KMS-11 (cell line): ENCODE measurements around the gene HEY2.

Experiments used
- H2AFZ ChIP-seq: fragments of 200-600 bp; sonication (generic); 2 replicates; pipeline ENCODE4 v1.6.1; 2016; ENCODE audit warnings: antibody characterized with exemption, mixed run types, low read depth
- H3K27ac ChIP-seq: fragments of 200-600 bp; sonication (generic); 2 replicates; pipeline ENCODE4 v1.6.1; 2016; ENCODE audit warnings: mild to moderate bottlenecking, mixed run types
- H3K27me3 ChIP-seq: fragments of 200-600 bp; sonication (generic); 2 replicates; pipeline ENCODE4 v1.6.1; 2017; ENCODE audit warnings: mild to moderate bottlenecking, low read depth, mixed run types, moderate library complexity; ENCODE audit not compliant: insufficient read depth
- H3K36me3 ChIP-seq: fragments of 200-600 bp; sonication (generic); 2 replicates; pipeline ENCODE4 v1.6.1; 2017; ENCODE audit warnings: mild to moderate bottlenecking, mixed run types; ENCODE audit not compliant: insufficient read depth
- H3K4me1 ChIP-seq: fragments of 200-600 bp; sonication (generic); 2 replicates; pipeline ENCODE4 v1.6.1; 2016; ENCODE audit warnings: mild to moderate bottlenecking, low read depth, mixed run types; ENCODE audit not compliant: poor library complexity, severe bottlenecking
- H3K4me2 ChIP-seq: fragments of 200-600 bp; sonication (generic); 2 replicates; pipeline ENCODE4 v1.7.0; 2016; ENCODE audit warnings: mild to moderate bottlenecking, mixed run types
- H3K4me3 ChIP-seq: fragments of 200-600 bp; sonication (generic); IDR thresholded peaks from 2 replicates; pipeline ENCODE4 v1.6.1; 2017; ENCODE audit warnings: low read depth, low read length, mixed read lengths; ENCODE audit not compliant: insufficient read depth
- H3K79me2 ChIP-seq: fragments of 200-600 bp; sonication (generic); 2 replicates; pipeline ENCODE4 v1.6.1; 2016; ENCODE audit warnings: low read depth, mixed run types; ENCODE audit not compliant: insufficient read depth
- H3K9ac ChIP-seq: fragments of 200-600 bp; sonication (generic); 2 replicates; pipeline ENCODE4 v1.6.1; 2016; ENCODE audit warnings: mild to moderate bottlenecking, mixed run types
- H4K20me1 ChIP-seq: fragments of 200-600 bp; sonication (generic); 2 replicates; pipeline ENCODE4 v1.6.1; 2016; ENCODE audit warnings: mild to moderate bottlenecking, mixed run types; ENCODE audit not compliant: insufficient read depth
- TF ChIP-seq, protein P1 (sequence below): fragments of 200-600 bp; sonication (generic); conservative IDR thresholded peaks from 2 replicates; pipeline ENCODE4 v1.6.1; 2017; ENCODE audit warnings: low read depth, mild to moderate bottlenecking, antibody characterized with exemption, low read length, moderate library complexity, mixed read lengths

HEY2 gene

DNA sequence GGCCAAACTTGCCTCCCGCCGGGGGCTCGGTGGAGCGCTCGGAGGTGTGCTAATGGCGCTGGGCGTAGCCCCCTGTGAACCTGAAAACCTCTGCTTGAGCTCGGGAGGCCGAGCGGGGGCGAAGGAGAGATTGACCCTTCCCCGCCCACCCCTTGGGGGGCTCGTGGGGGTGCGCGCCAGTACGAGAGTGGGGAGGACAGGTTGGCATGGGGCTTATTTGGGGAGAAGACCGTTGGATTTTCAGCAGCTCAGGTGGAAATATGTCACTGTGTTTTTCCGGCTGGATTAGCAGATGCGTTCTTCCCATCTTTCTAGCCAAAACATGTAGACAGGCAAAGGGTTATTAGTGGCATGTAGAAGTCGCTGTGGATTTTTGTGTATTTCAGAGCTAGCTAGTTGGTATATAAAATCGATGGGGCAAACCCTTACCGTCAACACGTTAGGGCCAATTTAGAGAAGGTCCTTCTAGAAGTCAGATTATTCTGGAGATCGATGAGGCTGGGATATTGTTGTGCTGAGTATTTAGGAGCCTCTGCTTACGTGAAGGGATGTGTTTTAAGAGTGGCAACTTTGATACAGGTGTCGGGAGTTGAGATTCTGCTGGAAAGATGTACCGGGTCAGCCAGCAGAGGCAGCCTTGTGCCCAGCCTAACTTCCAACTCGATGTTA lies 41.9 kb downstream of the HEY2 start:
- H4K20me1 ChIP-seq, result no peaks in the 10 kb centered on the region
- H3K27ac ChIP-seq, result no peak overlapping the region
- no peak overlapping the region for H3K4me3 ChIP-seq
- H3K9ac ChIP-seq, result peak overlapping the region; percentile 47; the same call in 1 of the 2 replicates
- H3K36me3 ChIP-seq, result no peaks in the 10 kb centered on the region
- H3K27me3 ChIP-seq, result no peaks in the 10 kb centered on the region
- TF ChIP-seq, protein P1, sequence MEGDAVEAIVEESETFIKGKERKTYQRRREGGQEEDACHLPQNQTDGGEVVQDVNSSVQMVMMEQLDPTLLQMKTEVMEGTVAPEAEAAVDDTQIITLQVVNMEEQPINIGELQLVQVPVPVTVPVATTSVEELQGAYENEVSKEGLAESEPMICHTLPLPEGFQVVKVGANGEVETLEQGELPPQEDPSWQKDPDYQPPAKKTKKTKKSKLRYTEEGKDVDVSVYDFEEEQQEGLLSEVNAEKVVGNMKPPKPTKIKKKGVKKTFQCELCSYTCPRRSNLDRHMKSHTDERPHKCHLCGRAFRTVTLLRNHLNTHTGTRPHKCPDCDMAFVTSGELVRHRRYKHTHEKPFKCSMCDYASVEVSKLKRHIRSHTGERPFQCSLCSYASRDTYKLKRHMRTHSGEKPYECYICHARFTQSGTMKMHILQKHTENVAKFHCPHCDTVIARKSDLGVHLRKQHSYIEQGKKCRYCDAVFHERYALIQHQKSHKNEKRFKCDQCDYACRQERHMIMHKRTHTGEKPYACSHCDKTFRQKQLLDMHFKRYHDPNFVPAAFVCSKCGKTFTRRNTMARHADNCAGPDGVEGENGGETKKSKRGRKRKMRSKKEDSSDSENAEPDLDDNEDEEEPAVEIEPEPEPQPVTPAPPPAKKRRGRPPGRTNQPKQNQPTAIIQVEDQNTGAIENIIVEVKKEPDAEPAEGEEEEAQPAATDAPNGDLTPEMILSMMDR, result peak; percentile 33
- H3K79me2 ChIP-seq, result no peaks in the 10 kb centered on the region
- peak overlapping the region; percentile 73 for H2AFZ ChIP-seq
- peaks cover 14% of the 10 kb centered on the region for H3K4me1 ChIP-seq
- peak overlapping the region; percentile 68 for H3K4me2 ChIP-seq

DNA sequence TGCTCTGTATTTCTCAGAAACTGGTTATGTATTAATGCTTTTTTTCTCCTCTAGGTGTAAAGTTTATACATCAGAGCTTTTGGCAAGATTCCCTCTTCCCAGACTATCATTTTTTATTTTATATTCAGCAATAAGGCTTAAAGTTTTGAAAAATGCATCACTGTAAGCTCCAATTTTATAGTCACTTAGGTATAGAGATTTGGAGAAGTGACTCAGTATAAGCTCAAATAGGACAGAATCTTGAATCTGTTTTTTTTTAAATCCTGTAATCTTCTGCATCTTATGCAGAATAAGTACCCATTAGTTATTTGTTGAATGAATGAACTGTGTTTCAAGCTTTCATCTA lies 42.4 kb downstream of the HEY2 start:
- Histone ChIP-seq H3K27ac (no peak overlapping the region), H4K20me1 (no peaks in the 10 kb centered on the region), H3K4me3 (no peak overlapping the region), H2AFZ (peak overlapping the region; percentile 73; the same call in 1 of the 2 replicates), H3K9ac (0 out of 2 replicates have a peak overlapping the region, but pooled peaks have one; percentile 47), H3K36me3 (no peaks in the 10 kb centered on the region), H3K4me1 (peaks cover 14% of the 10 kb centered on the region), H3K4me2 (peak overlapping the region; percentile 68), H3K27me3 (no peaks in the 10 kb centered on the region), H3K79me2 (no peaks in the 10 kb centered on the region)
- TF ChIP-seq, protein P1, result peak; percentile 1; the same call in 1 of the 2 replicates

DNA sequence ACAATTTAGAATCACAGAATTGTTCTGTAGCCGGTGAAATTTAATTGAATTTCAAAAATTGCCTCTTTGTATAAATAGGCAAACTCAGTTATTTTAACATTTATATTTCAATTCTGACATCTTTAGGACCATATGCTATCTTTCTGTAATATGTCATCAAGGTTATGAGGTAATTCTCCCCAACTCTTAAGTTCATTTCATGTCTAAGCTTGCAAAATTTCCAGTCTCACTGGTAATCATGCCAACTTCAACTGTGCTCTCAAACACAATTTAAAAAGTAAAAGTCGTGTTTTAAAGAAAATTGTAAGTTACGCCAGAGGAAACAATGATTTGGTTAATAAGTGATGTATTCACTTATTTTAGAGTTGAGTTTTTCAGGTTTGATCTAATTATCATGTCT lies 42.7 kb downstream of the HEY2 start:
- Histone ChIP-seq H3K79me2 (no peaks in the 10 kb centered on the region), H3K27ac (no peak overlapping the region), H3K4me2 (peak overlapping the region; percentile 68; the same call in 1 of the 2 replicates)

DNA sequence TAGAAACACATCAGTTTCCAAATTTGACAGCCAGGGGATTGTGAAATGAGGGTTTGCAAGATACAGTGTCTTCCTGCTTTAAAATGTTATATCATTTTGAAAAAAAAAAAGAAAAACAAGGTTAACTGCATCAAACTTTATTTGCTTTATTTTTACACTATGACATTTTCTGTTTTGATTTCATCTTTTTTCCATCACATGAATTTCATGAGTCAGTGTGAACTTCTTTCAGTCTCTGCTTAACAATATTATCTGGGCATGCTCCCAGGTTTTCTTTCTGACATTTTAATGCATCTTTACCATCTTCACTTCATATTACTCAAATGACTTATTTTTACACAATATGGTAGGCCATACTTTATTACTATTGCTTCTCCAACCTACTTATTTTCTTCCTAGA lies 43.2 kb downstream of the HEY2 start:
- Histone ChIP-seq H3K9ac (no peak overlapping the region), H2AFZ (no peak overlapping the region), H3K79me2 (no peaks in the 10 kb centered on the region), H3K27ac (no peak overlapping the region), H4K20me1 (no peaks in the 10 kb centered on the region), H3K27me3 (no peaks in the 10 kb centered on the region), H3K36me3 (no peaks in the 10 kb centered on the region), H3K4me1 (peaks cover 14% of the 10 kb centered on the region), H3K4me3 (no peak overlapping the region), H3K4me2 (no peak overlapping the region)
- TF ChIP-seq, protein P1, result no peak

More for the DNA sequence above, 42.7 kb downstream of the HEY2 start:
- H3K36me3 ChIP-seq, result no peaks in the 10 kb centered on the region
- no peak overlapping the region for H2AFZ ChIP-seq
- no peak overlapping the region for H3K4me3 ChIP-seq
- H3K27me3 ChIP-seq, result no peaks in the 10 kb centered on the region
- TF ChIP-seq, protein P1, result no peak
- H3K4me1 ChIP-seq, result peaks cover 14% of the 10 kb centered on the region
- no peak overlapping the region for H3K9ac ChIP-seq
- H4K20me1 ChIP-seq, result no peaks in the 10 kb centered on the region
